Uterus (tissue), 4 donors: ENCODE measurements around the gene SNX9. TPM values are rescaled to one million over a fixed set of nuclear protein-coding genes. Genes with fewer than 3 reads are reported as not detected.

Experiments used
- DNase-seq, 2 donors: peaks; one replicate each; pipeline ENCODE4 v3.0.0-alpha.2; 2019 to 2020
- H3K27ac ChIP-seq, 2 donors: fragments of 200-600 bp; sonication (generic); 1 replicate in 1 of 2; 2 replicates in 1 of 2; pipeline ENCODE4 v1.5.1; 2016 to 2018
- H3K27me3 ChIP-seq, 2 donors: fragments of 200-600 bp; sonication (generic); one replicate each; pipeline ENCODE4 v1.5.1; 2018 to 2019; ENCODE audit warnings: control low read depth in 1 of 2
- H3K36me3 ChIP-seq, 2 donors: fragments of 200-600 bp; sonication (generic); one replicate each; pipeline ENCODE4 v1.5.1; 2019; ENCODE audit warnings: control low read depth in 1 of 2
- H3K4me1 ChIP-seq, 2 donors: fragments of 200-600 bp; sonication (generic); one replicate each; pipeline ENCODE4 v1.5.1; 2018 to 2019; ENCODE audit warnings: control low read depth in 1 of 2
- H3K4me3 ChIP-seq, 2 donors: fragments of 200-600 bp; sonication (generic); 1 replicate in 1 of 2; 2 replicates in 1 of 2; pipeline ENCODE4 v1.5.1; 2018 to 2019; ENCODE audit warnings: mild to moderate bottlenecking in 1 of 2
- H3K9me3 ChIP-seq, 2 donors: fragments of 200-600 bp; sonication (generic); one replicate each; pipeline ENCODE4 v1.5.1; 2019; ENCODE audit warnings: control low read depth in 1 of 2
- CTCF ChIP-seq, 4 experiments: fragments of 200-600 bp in 2 of 4; fragments of 450-650 bp in 2 of 4; sonication (generic) in 2 of 4; IDR thresholded peaks; one replicate each; pipeline ENCODE4 v1.5.1; 2016 to 2019; ENCODE audit warnings: antibody characterized with exemption in 4 of 4, mild to moderate bottlenecking in 2 of 4, moderate library complexity in 1 of 4
- POLR2A ChIP-seq, 2 donors: fragments of 450-650 bp; IDR thresholded peaks; one replicate each; pipeline ENCODE4 v1.6.1; 2016; ENCODE audit warnings: antibody characterized with exemption in 2 of 2, mild to moderate bottlenecking in 1 of 2, moderate library complexity in 1 of 2
- intact Hi-C: fragments of 100-400 bp; cut with DNase I; formaldehyde crosslinking; loops from one replicate; pipeline ENCODE4 v1.15.1; 2023; ENCODE audit warnings: low total_unique reads
- total RNA-seq, 4 donors: library from RNA; depleted of rRNA in 3 of 4; stranded (reverse); fragments of >200 nt in 3 of 4; gene quantifications; one replicate each; pipeline versions ENCODE4 v1.1.0 to v1.2.4, GENCODE V29; 2014 to 2023
- donor health status: DM: yes; HTN: yes; CAD: no.

Gene SNX9
- total RNA-seq, 4 donors from 2014 or later: 31.0 to 65.9 (median 50.5) TPM

DNA sequence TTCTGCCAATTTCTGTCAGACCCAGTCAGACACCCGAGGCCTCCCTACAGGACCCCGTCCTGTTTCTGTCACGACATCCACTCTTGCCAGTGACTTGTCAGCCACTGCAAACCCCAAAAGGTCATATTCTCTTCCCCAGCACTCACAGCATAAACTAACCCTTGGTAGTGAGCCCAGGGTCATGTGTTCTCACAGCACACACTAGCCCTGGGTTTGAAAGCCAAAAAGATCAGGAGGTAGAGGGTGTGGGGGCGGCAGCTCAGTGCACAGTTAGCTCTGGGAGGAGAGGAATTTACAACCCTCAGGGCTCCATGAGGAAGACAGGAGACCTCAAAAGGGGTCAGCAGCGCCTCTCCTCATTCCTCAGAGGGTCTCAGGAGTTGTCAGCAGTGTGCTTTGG, 9.9 kb upstream of the SNX9 start:
- H3K9me3 ChIP-seq: no peaks in the 10 kb centered on the region
- H3K27me3 ChIP-seq: no peaks in the 10 kb centered on the region
- DNase-seq: peak; percentile 54 to 62
- H3K4me3 ChIP-seq: no peak overlapping the region
- intact Hi-C loops: no loop called here
- peaks cover 3 to 22% of the 10 kb centered on the region in 2 donors for H3K4me1 ChIP-seq
- TF ChIP-seq POLR2A (IDR thresholded peaks at IDR 0.05): no peak
- no peak for TF ChIP-seq CTCF (IDR thresholded peaks at IDR 0.05)
- peak overlapping the region; percentile 79 to 83 for H3K27ac ChIP-seq
- no peaks in the 10 kb centered on the region for H3K36me3 ChIP-seq

GRCh38 chr6:157813750-157814455, 9.1 kb upstream of the SNX9 start:
- Histone ChIP-seq H3K36me3 (no peaks in the 10 kb centered on the region), H3K9me3 (no peaks in the 10 kb centered on the region), H3K27ac (peak overlapping the region; percentile 79 to 83), H3K27me3 (no peaks in the 10 kb centered on the region), H3K4me3 (no peak overlapping the region), H3K4me1 (peaks cover 3 to 22% of the 10 kb centered on the region in 2 donors)
- intact Hi-C loops: no loop called here
- peak in 1 of 2 donors; percentile 53 for DNase-seq
- TF ChIP-seq POLR2A (IDR thresholded peaks at IDR 0.05) (no peak), CTCF (IDR thresholded peaks at IDR 0.05) (no peak)

DNA sequence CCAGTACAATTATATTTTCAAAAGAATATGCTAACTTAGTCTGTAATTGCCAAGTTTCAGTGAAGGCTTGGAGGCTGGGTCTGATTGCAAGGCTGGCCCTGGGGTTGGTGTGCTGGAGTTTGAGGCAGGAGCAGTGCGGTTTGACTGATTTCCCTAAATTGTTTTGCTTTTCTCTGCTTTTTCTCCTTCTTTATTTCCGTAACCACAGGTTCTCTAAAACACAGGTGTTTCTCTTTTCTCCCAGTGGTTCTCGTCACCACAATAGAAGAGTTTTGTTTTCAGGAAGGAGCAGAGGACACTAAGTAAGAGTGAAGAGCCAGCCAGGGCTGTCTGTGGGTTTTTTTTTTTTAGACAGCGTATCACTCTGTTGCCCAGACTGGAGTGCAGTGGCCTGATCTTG, 8.2 kb upstream of the SNX9 start:
- no peak for DNase-seq
- Histone ChIP-seq H3K4me1 (peaks cover 3 to 22% of the 10 kb centered on the region in 2 donors), H3K9me3 (no peaks in the 10 kb centered on the region), H3K4me3 (no peak overlapping the region), H3K27ac (peak overlapping the region; percentile 79 to 83), H3K36me3 (no peaks in the 10 kb centered on the region), H3K27me3 (no peaks in the 10 kb centered on the region)
- intact Hi-C loops: no loop called here
- TF ChIP-seq POLR2A (IDR thresholded peaks at IDR 0.05): no peak
- TF ChIP-seq CTCF (IDR thresholded peaks at IDR 0.05): no peak

DNA sequence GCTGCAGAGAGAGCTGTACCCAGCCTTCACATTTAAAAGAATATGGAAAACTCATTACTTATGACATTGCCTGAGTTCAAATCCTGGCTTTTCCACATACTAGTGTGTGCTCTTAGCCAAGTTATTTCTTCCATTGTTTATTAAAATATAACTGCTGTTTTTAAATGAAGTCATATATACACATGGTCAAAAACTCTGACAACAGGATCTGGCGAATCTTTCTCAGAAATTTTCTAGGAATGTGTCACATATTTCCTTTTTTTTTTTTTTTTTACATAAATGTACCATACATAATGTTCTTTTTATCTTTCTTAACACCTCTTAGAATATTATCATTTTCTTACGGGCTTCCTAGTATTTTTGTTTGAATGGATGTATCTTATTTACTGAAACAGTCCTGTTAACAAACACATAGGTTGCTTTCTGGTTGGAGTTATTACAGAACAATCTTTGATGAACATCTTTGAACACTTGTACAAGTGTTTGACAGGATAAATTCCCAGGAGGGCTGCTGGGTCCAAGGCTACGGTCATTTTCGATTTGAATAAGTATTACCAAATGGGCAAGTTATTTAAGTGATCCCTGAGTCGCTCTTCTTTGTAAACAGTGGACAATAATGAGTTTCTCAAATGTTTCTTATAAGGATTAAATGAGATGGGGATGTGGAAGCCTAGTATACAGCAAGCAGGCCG, 1.6 kb upstream of the SNX9 start:
- H3K27me3 ChIP-seq: no peaks in the 10 kb centered on the region
- peaks cover 0 to 8% of the 10 kb centered on the region in 2 donors for H3K4me1 ChIP-seq
- H3K36me3 ChIP-seq: no peaks in the 10 kb centered on the region
- H3K27ac ChIP-seq: peak overlapping the region; percentile 98
- intact Hi-C loops: no loop called here
- no peak overlapping the region for H3K4me3 ChIP-seq
- no peaks in the 10 kb centered on the region for H3K9me3 ChIP-seq
- no peak for DNase-seq
- TF ChIP-seq POLR2A (IDR thresholded peaks at IDR 0.05) (no peak), CTCF (IDR thresholded peaks at IDR 0.05) (no peak)
